ENCODE results near the gene SRBD1.

Gene SRBD1

GRCh38 chr2:45596761-45597160 lies 14.3 kb downstream of the SRBD1 start:
- DNase-seq (ENCODE audit: low read depth): no peak

- peak; percentile 69 for DNase-seq (ENCODE audit: low read depth)
These were observed 15.2 kb downstream of the SRBD1 start for GRCh38 chr2:45595721-45596435.

GRCh38 chr2:45591073-45591472 lies 20.0 kb downstream of the SRBD1 start:
- DNase-seq (ENCODE audit: low read depth): no peak

DNA sequence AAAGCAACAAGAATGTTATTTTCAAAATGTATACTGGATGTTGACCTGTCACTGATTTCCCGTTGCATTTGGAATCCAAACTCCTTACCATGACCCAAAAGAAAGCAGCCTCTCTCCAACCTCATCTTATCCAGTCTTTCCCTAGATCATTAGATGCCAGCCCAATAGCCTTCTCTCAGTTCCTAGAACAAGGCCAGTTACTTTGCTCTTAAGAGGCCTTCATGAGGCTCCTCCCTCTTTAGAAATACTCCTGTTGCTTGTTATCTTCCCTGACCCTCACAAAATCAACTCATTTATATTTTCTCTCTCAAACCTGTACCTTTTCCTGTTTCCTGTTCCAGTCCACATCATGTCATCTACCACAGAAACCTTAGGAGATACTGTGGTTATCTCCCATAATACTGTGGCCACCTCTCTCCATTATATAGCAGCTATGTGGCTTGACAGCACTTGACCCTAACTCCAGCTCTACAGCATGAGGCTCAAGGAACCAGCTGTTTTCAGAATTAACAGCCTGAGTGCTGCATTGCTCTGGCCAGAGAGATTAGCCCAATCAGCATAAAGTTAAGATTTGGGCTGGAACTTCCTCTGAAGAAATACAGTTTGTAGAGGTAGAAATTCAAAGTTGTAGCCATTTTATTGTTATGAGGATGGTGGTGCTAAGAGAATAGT lies 22.8 kb downstream of the SRBD1 start:
- no peak for DNase-seq (ENCODE audit: low read depth)

DNA sequence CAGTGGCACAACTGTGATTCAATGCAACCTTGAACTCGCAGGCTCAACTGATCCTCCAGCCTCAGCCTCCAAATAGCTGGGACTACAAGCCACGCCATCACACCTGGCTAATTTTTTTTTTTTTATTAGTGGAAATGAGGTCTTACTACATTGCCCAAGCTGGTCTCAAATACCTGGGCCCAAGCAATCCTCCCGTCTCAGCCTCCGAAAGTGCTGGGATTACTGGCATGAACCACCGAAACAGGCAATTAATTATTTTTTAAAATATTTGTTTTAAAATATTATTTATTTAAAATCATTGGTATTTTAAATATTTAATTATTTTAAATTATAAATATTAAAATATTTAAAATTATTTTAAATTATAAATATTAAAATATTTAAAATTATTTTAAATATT lies 24.5 kb downstream of the SRBD1 start:
- no peak for DNase-seq (ENCODE audit: low read depth)

GRCh38 chr2:45585267-45585861 lies 25.7 kb downstream of the SRBD1 start:
- peak; percentile 28 for DNase-seq (ENCODE audit: low read depth)

DNA sequence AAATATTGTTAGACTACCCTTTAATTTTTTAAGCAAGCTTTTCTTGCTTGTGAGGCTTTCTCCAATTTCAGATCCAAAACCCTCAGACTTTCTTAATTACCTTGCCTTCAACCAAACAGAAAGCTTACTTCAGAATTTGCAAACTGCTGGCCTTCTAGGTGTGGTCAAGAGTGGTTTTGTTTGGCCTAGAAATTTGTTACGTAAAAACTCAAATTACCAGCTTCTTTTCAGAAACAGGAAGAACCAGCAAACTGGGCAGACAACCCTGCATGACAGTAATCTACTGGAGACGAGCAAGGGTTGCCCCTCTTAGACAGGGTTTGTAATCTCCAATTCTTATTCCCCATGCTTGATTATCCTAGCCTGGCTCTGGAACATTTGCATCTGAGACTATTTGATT lies 27.1 kb downstream of the SRBD1 start:
- DNase-seq (ENCODE audit: low read depth): no peak

DNA sequence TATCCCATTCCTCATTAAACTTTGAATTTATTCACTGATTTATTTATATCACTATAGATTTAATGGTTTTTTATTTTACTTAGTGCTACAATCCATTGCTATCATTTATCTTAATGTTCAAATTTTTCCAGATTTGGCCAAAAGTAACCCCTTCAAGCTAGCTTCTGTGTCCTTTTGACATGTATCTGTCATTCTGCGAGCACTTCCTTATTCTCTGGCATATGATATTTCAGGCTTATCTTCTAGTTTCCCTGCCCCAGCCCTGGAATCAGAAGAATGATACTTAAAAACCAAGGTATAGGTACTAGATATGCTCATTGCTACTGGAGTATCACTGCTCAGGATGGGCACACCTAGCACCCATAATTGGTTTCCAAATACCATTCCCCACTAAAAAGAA lies 28.5 kb downstream of the SRBD1 start:
- DNase-seq (ENCODE audit: low read depth): no peak

- DNase-seq (ENCODE audit: low read depth): no peak
These were observed 32.8 kb downstream of the SRBD1 start for GRCh38 chr2:45578056-45578843.

DNA sequence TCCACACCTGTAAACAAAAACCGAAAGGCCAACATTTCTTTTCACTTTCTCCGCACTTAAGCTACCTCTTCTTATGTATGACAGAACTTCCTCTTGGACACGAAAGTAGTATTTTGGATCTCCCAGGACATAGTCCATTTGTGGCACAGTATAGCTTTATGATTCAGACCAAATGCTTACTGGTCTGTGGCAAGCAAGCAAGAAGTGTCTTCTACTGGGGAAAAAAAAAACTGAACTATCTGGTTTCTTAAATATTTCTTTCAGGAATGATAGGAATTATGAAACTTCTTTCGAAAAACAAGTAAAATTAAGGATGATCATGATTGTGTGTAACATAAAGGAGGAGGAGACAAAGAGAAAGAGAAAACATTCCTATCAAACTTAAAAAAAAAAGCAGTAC lies 33.6 kb downstream of the SRBD1 start:
- DNase-seq (ENCODE audit: low read depth): no peak

GRCh38 chr2:45575881-45576280 lies 35.2 kb downstream of the SRBD1 start:
- DNase-seq (ENCODE audit: low read depth): no peak

DNA sequence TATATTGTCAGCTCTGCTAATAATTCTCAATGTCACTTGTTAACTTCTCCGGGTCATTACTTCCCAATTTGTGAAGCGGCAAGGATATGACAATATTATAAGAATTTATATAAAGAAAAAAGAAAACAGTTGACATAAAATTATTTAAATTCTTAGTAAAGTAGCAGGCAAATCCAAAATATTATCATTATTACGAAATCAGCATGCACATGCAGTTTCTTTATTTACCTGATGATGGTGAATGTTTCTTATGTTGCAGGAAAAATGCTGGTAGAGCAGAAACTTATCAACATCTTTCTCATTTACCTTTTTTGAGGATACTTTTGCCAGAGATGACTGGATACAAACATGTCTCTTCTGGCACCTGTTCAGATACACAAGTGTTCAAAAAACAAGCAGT lies 38.1 kb downstream of the SRBD1 start:
- DNase-seq (ENCODE audit: low read depth): no peak

DNA sequence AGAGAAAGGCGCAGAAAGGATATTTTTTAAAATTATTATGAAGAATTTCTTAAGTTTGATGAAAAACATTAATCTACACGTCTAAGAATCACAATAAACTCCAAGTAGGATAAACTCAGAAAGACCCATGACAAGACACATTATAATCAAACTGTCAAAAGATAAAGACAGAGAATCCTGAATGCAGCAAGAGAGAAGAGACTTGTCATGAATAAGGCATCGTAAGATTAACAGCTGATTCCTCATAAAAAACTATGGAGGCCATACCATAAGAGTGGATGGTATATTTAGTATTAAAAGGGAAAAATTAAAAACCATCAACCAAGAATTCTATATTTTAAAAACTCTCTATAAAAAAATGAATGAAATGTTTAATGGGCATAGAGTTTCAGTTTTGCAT lies 39.1 kb downstream of the SRBD1 start:
- no peak for DNase-seq (ENCODE audit: low read depth)

DNA sequence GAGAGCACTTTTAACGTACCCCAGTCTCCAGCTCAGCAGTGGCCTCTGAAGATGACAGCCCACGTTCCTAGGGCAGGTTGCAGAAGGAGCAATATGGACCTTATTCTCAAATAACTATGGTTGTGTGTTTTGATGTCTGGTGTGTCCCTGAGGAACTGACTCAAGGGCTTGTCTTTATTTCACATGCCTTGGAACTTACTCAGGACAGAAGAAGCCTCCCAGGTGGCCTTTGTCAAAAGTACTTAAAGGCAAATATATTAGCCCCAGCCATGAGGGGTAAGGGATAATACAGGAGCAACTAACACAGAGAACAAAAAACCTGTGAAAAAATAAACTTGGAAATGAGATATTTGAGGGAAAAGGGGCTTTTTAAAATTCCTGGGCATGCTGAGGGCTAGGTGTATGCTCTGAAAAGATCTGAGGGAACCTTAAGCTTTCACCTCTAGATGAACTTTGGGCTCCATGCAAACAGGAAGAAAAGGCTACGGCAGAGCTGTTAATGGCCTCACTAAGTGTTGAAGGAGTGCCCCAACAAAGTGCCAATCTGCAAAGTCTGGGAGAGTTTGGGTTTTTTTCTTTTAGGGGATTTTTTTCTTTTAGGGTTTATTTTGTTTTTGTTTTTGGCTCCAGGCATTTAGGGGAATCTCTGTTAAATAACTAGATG lies 40.3 kb downstream of the SRBD1 start:
- DNase-seq (ENCODE audit: low read depth): no peak

GRCh38 chr2:45568935-45569334 lies 42.1 kb downstream of the SRBD1 start:
- DNase-seq (ENCODE audit: low read depth): no peak

GRCh38 chr2:45567974-45568789 lies 42.9 kb downstream of the SRBD1 start:
- DNase-seq (ENCODE audit: low read depth): no peak

DNA sequence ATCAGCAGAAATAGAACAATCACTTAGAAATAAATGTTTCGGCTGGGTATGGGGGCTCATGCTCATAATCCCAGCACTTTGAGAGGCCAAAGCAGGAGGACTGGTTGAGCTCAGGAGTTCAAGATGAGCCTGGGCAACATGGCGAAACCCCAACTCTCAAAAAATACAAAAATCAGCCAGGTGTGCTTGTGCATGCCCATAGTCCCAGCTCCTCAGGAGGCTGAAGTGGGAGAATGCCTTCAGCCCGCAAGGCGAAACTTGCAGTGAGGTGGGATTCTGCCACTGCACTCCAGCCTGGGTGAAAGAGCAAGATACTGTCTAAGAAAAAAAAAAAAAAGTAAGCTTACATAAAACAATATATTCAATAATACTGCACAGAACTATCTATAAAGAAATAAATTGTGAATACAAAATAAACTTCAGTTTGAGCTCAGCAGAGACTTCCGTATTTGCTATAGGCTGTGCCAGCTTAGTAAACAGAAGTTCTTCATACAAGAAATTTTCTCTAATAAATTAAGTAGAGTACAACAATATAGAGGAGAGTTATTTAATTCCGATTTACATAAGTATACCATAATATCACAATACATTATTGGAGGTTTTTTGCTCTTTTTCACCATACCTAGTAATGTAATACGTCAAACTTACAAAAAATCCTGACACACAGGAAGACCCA lies 43.6 kb downstream of the SRBD1 start:
- no peak for DNase-seq (ENCODE audit: low read depth)

- DNase-seq (ENCODE audit: low read depth): no peak
These were observed 51.6 kb downstream of the SRBD1 start for GRCh38 chr2:45559436-45559835.

DNA sequence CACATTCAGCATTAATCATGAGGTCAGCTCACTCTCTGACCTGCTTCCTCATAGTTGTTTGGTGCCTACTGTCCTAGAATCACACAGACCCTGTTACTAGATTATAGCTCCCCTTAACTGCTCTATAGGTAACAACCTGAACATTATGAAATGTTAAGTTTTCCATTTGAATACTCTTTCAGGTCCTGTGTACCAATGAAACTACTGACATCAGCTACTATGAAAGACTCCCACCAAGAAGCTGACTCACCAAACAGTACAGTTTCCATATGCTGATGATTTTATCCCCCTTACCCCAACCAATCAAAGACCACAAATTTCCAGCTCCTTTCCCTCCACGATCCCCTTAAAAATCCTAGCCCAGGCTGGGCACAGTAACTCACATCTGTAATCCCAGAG lies 56.3 kb downstream of the SRBD1 start:
- no peak for DNase-seq (ENCODE audit: low read depth)

DNA sequence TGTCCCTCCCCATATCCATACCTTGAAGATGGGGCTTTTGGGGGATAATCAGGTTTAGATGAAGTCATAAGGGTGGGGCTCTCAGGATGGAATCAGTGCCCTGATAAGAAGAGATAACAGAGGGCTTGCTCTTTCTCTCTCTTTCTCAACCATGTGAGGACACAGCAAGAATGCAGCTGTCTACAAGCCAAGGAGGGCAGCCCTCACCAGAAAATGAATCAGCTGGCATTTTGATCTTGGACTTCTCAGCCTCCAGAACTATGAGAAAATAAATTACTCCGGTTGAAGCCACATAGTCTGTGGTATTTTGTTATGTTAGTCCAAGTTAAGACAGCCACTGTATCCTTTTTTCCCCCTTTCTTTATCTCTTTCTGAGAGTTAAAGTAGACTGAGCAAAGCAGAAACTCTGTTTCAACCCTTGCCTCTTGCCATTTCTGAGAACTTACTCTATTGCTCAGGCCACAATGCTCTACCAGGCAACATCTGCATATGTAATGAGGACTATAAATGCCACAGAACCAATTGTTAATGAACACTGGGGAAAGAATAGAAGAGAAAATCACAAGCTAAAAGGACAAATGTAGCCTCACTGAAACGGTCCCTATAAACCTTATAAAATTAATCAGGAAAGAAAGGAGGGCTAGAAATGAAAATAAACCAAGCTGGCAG lies 56.9 kb downstream of the SRBD1 start:
- no peak for DNase-seq (ENCODE audit: low read depth)

Measured in GM04504 (cell line).